Right lung (tissue), 5 donors: Measurements from ENCODE around the gene KLHL26. TPM values are rescaled to one million over a fixed set of nuclear protein-coding genes. Genes with fewer than 3 reads are reported as not detected.
"Not testable (repeated sequence)": the region's sequence is repeated elsewhere in the genome, so short reads cannot be mapped to it uniquely, and the experiment has no call there.

ENCODE experiments used
- DNase-seq, 2 donors: peaks; one replicate each; pipeline ENCODE4 v3.0.0-alpha.2; 2013
- polyA plus RNA-seq, 5 donors: library from polyadenylated mRNA; unstranded; fragments of 120-200 nt; gene quantifications; one replicate each; pipeline versions ENCODE4 v1.2.1 to v1.2.3, GENCODE V29; 2013; ENCODE audit warnings: inconsistent platforms in 1 of 5, low replicate concordance in 1 of 5; ENCODE audit not compliant: insufficient read length in 5 of 5, insufficient read depth in 1 of 5

KLHL26 gene
- polyA plus RNA-seq, 5 donors, result 3.1 to 9.9 (median 5.3) TPM

- no peak for DNase-seq
Observed at GRCh38 chr19:18597809-18598660, 38.8 kb upstream of the KLHL26 start.

GRCh38 chr19:18599485-18599884 lies 37.3 kb upstream of the KLHL26 start:
- no peak for DNase-seq

GRCh38 chr19:18600692-18601397 lies 36.0 kb upstream of the KLHL26 start:
- DNase-seq, result not testable (repeated sequence)

GRCh38 chr19:18601875-18602274 lies 35.0 kb upstream of the KLHL26 start:
- no peak for DNase-seq

- no peak for DNase-seq
Observed at GRCh38 chr19:18603255-18603957, 33.4 kb upstream of the KLHL26 start.

- no peak for DNase-seq
Observed at GRCh38 chr19:18603958-18604819, 32.6 kb upstream of the KLHL26 start.

GRCh38 chr19:18604820-18605159 lies 32.0 kb upstream of the KLHL26 start:
- no peak for DNase-seq

GRCh38 chr19:18605196-18605545 lies 31.7 kb upstream of the KLHL26 start:
- no peak for DNase-seq

- DNase-seq, result no peak
Observed at GRCh38 chr19:18605546-18606280, 31.1 kb upstream of the KLHL26 start.

- DNase-seq, result no peak
Observed at GRCh38 chr19:18606281-18607225, 30.3 kb upstream of the KLHL26 start, which contains the start of gene CRLF1. TSS of gene CRLF1 (minus strand) at chr19:18606799. CDS start at chr19:18606656, 143 bp downstream.

- DNase-seq, result no peak
Observed at GRCh38 chr19:18607226-18608101, 29.4 kb upstream of the KLHL26 start.

GRCh38 chr19:18608102-18608804 lies 28.6 kb upstream of the KLHL26 start:
- no peak for DNase-seq

- no peak for DNase-seq
Observed at GRCh38 chr19:18608805-18609716, 27.8 kb upstream of the KLHL26 start.

- no peak for DNase-seq
Observed at GRCh38 chr19:18609717-18610051, 27.1 kb upstream of the KLHL26 start.

GRCh38 chr19:18610245-18610555 lies 26.6 kb upstream of the KLHL26 start:
- no peak for DNase-seq

- no peak for DNase-seq
Observed at GRCh38 chr19:18610556-18611326, 26.1 kb upstream of the KLHL26 start.
